T-helper 17 cell (primary cell): ENCODE measurements around the gene GZMM. TPM values are rescaled to one million over a fixed set of nuclear protein-coding genes. Genes with fewer than 3 reads are reported as not detected.

Source experiments
- ATAC-seq: fragments of 150-1000 bp; cut with Tn5 transposase; 2 replicates; pipeline ENCODE4 v1.10.0; 2021; ENCODE audit warnings: mild to moderate bottlenecking, moderate library complexity
- DNase-seq, 3 donors: peaks; one replicate each; pipeline versions ENCODE4 v3.0.0 to v3.0.0-alpha.2; 2020 to 2021
- H3K9me3 ChIP-seq: one replicate; pipeline ENCODE4 v1.7.0; 2013; ENCODE audit warnings: low read length, mild to moderate bottlenecking; ENCODE audit not compliant: control insufficient read depth, poor library complexity, severe bottlenecking
- H3K27ac Mint-ChIP-seq: one replicate; pipeline ENCODE4 v1.8.0; 2022; ENCODE audit warnings: mild to moderate bottlenecking, moderate library complexity, mixed read lengths
- H3K27me3 Mint-ChIP-seq: one replicate; pipeline ENCODE4 v1.8.0; 2022; ENCODE audit warnings: mixed read lengths
- H3K36me3 Mint-ChIP-seq: one replicate; pipeline ENCODE4 v1.8.0; 2022; ENCODE audit warnings: low read depth, mixed read lengths
- H3K4me1 Mint-ChIP-seq: one replicate; pipeline ENCODE4 v1.8.0; 2022; ENCODE audit warnings: mild to moderate bottlenecking, mixed read lengths
- H3K4me3 Mint-ChIP-seq: one replicate; pipeline ENCODE4 v1.8.0; 2022; ENCODE audit warnings: mild to moderate bottlenecking, moderate library complexity, mixed read lengths
- total RNA-seq, 4 donors: library from RNA in 2 of 4; stranded (reverse) in 2 of 4; gene quantifications; one replicate each; pipeline ENCODE4 v1.2.3 and lab custom pipeline; 2022 to 2026

Gene GZMM
- total RNA-seq, 2 donors from 2014 or later: 43.8 to 45.6 TPM

DNA sequence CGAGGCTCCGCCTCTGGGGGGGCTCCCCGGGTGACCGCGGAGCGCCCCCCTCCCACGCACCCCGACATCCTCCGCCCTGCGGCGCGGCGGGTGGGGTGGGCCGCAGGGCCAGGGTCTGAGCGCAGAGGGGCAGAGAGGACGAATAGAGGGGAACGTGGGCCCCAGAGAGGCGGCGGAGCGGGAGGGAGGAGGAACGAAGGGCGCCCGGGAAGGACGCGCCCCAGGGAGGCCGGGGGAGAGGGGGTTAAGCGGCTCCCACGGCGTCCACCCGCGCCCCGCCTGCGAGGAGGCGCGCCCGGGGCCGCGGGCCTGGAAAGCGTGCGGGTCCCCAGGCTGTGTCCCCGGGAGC, 46.9 kb downstream of the GZMM start:
- peaks cover 9% of the 10 kb centered on the region for H3K4me1 Mint-ChIP-seq
- no peak for DNase-seq
- no peak overlapping the region for H3K4me3 Mint-ChIP-seq
- H3K9me3 ChIP-seq: no peaks in the 10 kb centered on the region
- H3K27ac Mint-ChIP-seq: no peak overlapping the region
- no peaks in the 10 kb centered on the region for H3K36me3 Mint-ChIP-seq
- ATAC-seq: no peak
- peaks cover 5% of the 10 kb centered on the region for H3K27me3 Mint-ChIP-seq

DNA sequence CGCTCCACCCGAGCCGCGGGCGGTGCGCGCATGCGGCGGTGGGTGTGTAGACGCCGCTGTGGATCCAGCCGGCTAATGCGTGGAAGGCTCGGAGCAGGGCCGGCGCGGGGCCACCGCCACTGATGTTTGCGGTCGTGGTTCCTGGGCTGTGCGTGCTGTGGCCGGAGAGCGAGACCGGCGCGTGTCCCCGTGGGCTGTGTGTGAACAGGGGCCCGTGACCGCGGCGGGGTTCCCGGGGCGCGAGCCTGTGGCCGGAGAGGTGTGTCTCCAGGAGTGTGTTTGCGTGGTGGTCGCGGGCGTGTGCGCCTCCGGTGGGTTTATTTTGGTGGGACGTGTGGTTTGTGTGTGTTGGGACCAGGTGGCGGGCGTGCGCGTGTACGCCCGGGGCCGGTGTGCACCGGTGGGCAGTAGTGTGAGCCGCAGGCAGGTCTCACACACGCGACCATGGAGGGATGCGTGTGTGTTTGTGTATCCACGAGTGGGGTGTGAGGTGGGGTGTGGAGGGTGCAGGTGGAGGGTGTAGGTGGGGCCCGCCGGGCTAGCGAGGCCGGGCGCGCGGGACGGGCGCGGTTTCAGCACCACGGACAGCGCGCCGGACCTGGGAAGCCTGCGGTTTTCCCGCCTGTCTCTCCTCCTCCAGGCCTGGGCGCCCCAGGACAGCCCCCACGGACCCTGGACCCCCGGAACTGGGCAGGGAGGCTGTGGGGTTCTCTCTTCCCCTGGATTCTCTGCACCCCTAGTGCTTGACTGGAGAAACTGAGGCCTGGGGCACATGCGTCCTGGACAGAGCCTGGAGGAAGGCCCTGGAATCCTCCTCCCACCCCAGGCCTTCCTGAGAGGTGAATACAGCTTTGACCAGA, 47.5 kb downstream of the GZMM start:
- H3K4me1 Mint-ChIP-seq: peaks cover 9% of the 10 kb centered on the region
- H3K27ac Mint-ChIP-seq: no peak overlapping the region
- H3K27me3 Mint-ChIP-seq: peaks cover 5% of the 10 kb centered on the region
- peak overlapping the region; percentile 57 for H3K4me3 Mint-ChIP-seq
- ATAC-seq (no peak), DNase-seq (no peak)
- H3K36me3 Mint-ChIP-seq: no peaks in the 10 kb centered on the region
- no peaks in the 10 kb centered on the region for H3K9me3 ChIP-seq

DNA sequence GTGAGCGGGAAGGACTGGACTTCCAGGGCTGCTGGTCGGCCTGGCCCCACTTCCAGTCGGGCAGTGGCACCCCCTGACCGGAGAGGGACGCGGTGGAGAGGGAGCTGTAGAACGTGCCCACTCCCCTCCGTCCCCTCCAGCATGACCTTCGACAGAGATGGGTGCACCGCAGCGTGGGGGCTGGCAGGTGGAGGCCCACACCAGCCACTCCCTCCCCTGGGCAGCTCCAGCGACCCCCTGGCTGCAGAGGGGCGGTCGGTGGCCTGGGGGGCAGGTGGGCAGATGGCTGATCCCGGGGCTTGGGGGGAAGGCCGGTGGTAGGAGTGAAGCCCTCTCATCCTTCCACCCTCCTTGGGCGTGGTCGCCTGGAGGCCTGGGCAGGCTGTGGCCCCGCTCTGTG, 48.2 kb downstream of the GZMM start:
- Mint-ChIP-seq H3K4me3 (no peak overlapping the region), H3K27me3 (peaks cover 5% of the 10 kb centered on the region), H3K36me3 (no peaks in the 10 kb centered on the region), H3K27ac (no peak overlapping the region), H3K4me1 (peaks cover 9% of the 10 kb centered on the region)
- no peak for ATAC-seq
- DNase-seq: no peak
- H3K9me3 ChIP-seq: no peaks in the 10 kb centered on the region

DNA sequence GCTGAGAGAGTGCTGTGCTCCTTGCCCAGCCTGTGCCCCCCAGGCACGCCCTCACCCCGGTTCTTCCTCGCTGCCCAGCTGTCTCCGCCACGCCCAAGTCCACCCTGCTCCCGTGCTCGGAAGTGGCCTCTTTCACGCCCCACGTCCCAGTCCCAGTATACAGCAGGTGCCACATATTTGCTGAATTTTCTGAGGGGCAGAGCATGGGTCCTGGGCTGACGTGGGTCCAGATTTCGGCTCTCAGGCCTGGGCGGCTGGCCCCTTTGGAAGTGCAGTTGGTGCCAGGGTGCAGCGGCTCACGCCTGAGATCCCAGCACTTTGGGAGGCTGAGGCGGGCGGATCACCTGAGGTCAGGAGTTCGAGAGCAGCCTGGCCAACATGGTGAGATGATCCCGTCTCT, 49.2 kb downstream of the GZMM start:
- H3K36me3 Mint-ChIP-seq: no peaks in the 10 kb centered on the region
- DNase-seq (no peak), ATAC-seq (no peak)
- peaks cover 9% of the 10 kb centered on the region for H3K4me1 Mint-ChIP-seq
- H3K27ac Mint-ChIP-seq: no peak overlapping the region
- no peak overlapping the region for H3K4me3 Mint-ChIP-seq
- peaks cover 5% of the 10 kb centered on the region for H3K27me3 Mint-ChIP-seq
- no peaks in the 10 kb centered on the region for H3K9me3 ChIP-seq

DNA sequence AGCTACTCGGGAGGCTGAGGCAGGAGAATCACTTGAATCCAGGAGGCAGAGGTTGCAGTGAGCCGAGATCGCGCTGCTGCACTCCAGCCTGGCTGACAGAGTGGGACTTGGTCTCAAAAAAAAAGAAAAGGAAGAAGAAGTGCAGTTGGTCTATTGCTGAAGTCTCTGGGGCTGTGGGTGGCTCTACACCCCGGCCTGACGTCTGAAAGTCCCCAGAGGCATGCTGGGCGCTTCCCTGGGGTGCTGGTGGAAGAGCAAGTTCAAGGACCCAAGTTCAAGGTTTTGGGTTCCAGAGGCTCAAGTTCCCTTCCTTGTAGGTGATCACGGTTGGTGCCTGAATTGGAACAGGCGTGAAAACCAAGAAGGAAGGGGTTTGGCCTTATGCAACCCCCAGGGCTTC, 49.7 kb downstream of the GZMM start:
- Mint-ChIP-seq H3K27me3 (peaks cover 5% of the 10 kb centered on the region), H3K27ac (no peak overlapping the region), H3K4me1 (peaks cover 9% of the 10 kb centered on the region), H3K36me3 (no peaks in the 10 kb centered on the region), H3K4me3 (no peak overlapping the region)
- H3K9me3 ChIP-seq: no peaks in the 10 kb centered on the region
- DNase-seq: no peak
- ATAC-seq: no peak

DNA sequence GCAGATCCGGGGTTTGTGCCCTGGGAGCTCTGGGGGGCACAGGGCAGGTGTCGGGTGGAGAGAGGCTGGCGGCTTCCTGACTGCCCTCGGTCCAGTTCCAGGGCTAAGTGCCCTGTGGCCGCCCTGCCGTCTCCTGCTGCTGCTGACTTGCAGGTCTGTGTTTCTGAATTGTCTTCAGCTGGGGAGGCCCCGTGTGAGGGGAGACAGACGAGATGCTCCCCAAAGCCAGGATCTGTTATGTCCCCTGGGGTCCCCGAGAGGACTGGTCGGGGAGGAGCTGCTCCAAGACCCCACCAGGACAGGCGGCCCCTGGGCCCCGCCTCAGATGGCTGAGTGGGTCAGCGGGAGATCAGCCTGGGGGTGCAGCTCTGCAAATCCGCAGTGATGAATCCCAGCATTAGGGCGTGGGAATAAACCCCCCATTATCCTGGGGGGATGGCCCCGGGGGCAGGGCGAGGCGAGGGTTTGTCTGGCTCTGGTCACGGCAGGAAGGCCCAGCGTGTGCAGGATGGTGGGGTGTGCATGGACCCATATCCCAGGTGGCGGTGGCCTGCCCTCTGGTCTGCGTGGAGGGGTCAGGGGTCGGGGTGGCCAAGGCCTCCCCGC, 50.5 kb downstream of the GZMM start:
- H3K4me1 Mint-ChIP-seq: peaks cover 7% of the 10 kb centered on the region
- no peak overlapping the region for H3K4me3 Mint-ChIP-seq
- ATAC-seq: no peak
- no peaks in the 10 kb centered on the region for H3K9me3 ChIP-seq
- no peaks in the 10 kb centered on the region for H3K36me3 Mint-ChIP-seq
- H3K27ac Mint-ChIP-seq: no peak overlapping the region
- DNase-seq: no peak
- H3K27me3 Mint-ChIP-seq: peaks cover 5% of the 10 kb centered on the region

DNA sequence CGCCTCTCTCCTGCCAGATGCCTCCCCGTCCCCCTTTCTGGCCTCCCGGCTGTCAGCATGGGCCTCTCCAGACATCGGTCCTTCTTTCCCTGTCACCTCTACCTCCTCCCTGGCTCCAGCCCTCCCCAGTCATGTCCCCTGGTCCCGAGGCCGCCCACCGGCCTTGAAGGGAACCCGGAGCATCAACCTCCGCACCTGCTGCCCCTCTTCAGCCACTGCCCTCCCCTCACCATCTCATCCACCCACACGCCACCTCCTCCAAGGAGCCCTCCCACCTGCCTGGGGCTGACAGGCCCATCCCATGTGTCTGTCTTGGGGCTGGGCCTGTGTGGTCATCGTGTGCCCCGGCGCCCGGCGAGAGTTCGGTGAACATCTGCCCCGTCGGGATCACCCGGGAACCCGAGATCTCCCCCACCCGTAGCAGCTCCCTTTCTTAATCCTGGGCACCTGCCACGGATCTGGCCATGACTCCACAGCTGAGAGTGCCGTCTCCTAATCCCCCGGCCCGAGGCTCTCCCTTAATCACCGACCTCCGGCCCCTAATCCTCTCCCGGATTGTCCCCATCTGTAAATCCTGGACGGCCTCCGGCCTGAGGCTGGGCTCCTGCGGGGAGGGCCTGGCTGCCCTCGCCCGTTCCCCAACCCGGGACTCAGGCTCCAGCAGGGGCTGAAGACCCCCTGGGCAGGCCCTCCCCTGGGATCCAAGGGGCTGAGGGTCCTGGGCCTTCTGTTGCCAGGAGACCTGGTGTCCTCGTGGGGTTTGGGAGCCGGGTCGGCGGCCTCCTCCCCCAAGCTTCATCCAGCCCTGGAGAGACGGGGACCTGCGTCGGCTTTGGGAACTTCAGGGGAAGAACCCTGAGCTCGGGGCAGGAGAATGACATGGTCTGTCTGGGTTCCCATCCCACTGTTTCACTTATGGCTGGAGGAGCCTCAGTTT, 51.7 kb downstream of the GZMM start:
- Mint-ChIP-seq H3K27ac (no peak overlapping the region), H3K36me3 (no peaks in the 10 kb centered on the region), H3K27me3 (peaks cover 5% of the 10 kb centered on the region), H3K4me3 (no peak overlapping the region), H3K4me1 (peaks cover 7% of the 10 kb centered on the region)
- no peaks in the 10 kb centered on the region for H3K9me3 ChIP-seq
- DNase-seq: no peak
- no peak for ATAC-seq

DNA sequence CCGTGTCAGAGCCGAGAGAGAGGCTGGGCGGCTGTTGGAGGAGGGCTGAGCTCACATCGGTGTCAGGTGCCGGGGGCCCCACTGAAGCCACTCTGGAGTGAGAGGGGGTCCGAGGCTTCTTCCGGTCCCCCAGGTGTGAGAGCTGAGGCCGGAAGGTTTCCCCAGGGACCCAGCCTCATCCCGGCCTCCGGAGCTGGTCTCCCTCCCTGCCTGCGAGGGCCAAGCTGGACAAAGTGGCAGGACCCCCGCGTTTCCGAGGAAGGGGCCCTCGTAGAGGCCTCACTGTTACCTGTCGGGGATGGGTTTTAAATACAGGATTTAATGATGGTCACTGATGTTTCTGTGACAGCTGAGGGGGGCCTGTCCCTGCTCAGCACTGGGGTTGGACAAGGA, 52.4 kb downstream of the GZMM start:
- H3K27me3 Mint-ChIP-seq: peaks cover 2% of the 10 kb centered on the region
- H3K9me3 ChIP-seq: no peaks in the 10 kb centered on the region
- H3K4me3 Mint-ChIP-seq: no peak overlapping the region
- ATAC-seq: no peak
- no peak overlapping the region for H3K27ac Mint-ChIP-seq
- no peaks in the 10 kb centered on the region for H3K36me3 Mint-ChIP-seq
- DNase-seq: no peak
- H3K4me1 Mint-ChIP-seq: peaks cover 6% of the 10 kb centered on the region

DNA sequence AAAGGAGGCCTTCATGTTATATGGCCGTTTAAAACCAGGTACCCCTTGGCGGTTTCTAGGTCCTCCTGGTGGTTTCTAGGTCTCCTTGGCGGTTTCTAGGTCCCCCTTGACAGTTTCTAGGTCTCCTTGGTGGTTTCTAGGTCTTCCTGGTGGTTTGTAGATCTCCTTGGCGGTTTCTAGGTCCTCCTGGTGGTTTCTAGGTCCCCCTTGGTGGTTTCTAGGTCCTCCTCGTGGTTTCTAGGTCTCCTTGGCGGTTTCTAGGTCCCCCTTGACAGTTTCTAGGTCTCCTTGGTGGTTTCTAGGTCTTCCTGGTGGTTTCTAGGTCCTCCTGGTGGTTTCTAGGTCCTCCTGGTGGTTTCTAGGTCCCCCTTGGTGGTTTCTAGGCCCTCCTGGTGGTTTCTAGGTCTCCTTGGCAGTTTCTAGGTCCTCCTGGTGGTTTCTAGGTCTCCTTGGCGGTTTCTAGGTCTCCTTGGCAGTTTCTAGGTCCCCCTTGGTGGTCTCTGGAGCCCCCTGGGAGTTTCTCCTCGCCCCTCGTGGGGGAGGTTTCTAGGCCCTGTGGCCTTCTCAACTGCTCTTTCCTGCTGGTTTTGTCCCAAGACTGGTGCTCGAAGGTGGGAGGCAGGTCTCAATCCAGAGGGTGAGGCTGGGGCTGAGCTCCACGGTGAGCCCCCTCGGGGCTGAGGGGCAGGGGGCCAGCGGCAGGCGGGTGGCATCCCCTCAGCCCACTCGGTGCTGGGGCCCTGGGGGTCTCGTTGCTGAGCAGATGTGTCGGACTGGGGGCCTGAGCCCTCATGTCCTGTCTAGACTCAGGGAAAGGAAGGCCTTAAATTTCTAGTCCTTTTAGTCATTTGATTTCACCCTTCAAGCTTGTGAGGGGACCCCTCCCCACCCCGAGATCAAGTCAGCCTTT, 53.8 kb downstream of the GZMM start:
- peaks cover 7% of the 10 kb centered on the region for H3K4me1 Mint-ChIP-seq
- no peaks in the 10 kb centered on the region for H3K36me3 Mint-ChIP-seq
- no peak overlapping the region for H3K27ac Mint-ChIP-seq
- H3K9me3 ChIP-seq: no peaks in the 10 kb centered on the region
- DNase-seq: no peak
- ATAC-seq: no peak
- no peak overlapping the region for H3K4me3 Mint-ChIP-seq
- no peaks in the 10 kb centered on the region for H3K27me3 Mint-ChIP-seq

Other genes starting within 250 kb of the GZMM start
- gene MIER2, start 199.3 kb upstream of the GZMM start, total RNA-seq: 10 to 100 TPM; 13.1 to 13.8 TPM
- not detected for gene C2CD4C, start 134.9 kb upstream of the GZMM start, total RNA-seq
- not detected for gene SHC2, start 83.0 kb upstream of the GZMM start, total RNA-seq
- gene MADCAM1, start 47.6 kb upstream of the GZMM start, total RNA-seq: under 1 TPM; 0.15 to 0.31 TPM
- gene TPGS1, start 36.6 kb upstream of the GZMM start, total RNA-seq: 10 to 100 TPM; 24.3 to 24.8 TPM
- gene CDC34, start 12.3 kb upstream of the GZMM start, total RNA-seq: 10 to 100 TPM; 36.2 to 42.0 TPM
- 100 to 1,000 TPM; 152 to 165 TPM for gene BSG, start 28.5 kb downstream of the GZMM start, total RNA-seq
- gene HCN2, start 45.8 kb downstream of the GZMM start, total RNA-seq: 1 to 10 TPM; 1.1 to 3.0 TPM
- 10 to 100 TPM; 61.3 to 64.7 TPM for gene POLRMT, start 89.5 kb downstream of the GZMM start, total RNA-seq
- gene FGF22, start 95.8 kb downstream of the GZMM start, total RNA-seq: under 1 TPM; 0.65 to 0.68 TPM
- gene RNF126, start 119.2 kb downstream of the GZMM start, total RNA-seq: 100 to 1,000 TPM; 105 to 126 TPM
- 1 to 10 TPM; 1.3 to 2.0 TPM for gene FSTL3, start 132.3 kb downstream of the GZMM start, total RNA-seq
- gene PRSS57, start 151.4 kb downstream of the GZMM start, total RNA-seq: not detected
- not detected for gene PALM, start 164.9 kb downstream of the GZMM start, total RNA-seq
- not detected for gene MISP, start 207.1 kb downstream of the GZMM start, total RNA-seq